GM13977 (cell line): ENCODE measurements around the gene FRMD4A.

Experiments
- DNase-seq: peaks from one replicate; pipeline ENCODE4 v3.0.0; 2012; ENCODE audit warnings: low spot score
- in situ Hi-C: fragments of 300-500 bp; cut with MboI; formaldehyde crosslinking; loops from one replicate; pipeline ENCODE4 v1.12.0; 2022; ENCODE audit warnings: low sequenced_read_pairs, low pct_unique_long_range_greater_than_20kb, mixed read lengths, inconsistent platforms; ENCODE audit not compliant: unreplicated experiment
- TF ChIP-seq, protein P1 (sequence below): IDR thresholded peaks from 2 replicates; pipeline ENCODE4 v1.5.1; 2012; ENCODE audit warnings: mild to moderate bottlenecking, control low read depth; ENCODE audit not compliant: insufficient read depth; ENCODE audit errors: extremely low read depth, missing control alignments

FRMD4A gene

DNA sequence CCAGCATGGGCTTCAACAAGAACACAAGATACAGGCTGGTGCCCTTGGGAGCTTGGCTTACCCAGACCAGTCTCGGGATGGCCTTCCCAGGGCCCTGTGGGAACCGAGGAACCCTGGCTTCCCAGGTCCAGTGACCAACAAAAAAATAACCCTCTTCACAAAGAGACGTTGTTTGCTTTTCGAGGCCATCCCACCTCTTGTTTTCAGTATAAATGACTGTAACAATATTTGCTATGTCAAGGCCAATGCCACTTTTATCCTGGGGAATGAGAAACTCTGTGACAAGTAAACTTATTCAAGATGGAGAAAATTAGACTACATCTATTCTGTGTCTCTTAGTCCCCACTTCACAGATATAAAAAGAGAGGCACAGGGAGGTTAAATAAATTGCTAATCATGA, 605.1 kb downstream of the FRMD4A start:
- DNase-seq = no peak
- TF ChIP-seq, protein P1, sequence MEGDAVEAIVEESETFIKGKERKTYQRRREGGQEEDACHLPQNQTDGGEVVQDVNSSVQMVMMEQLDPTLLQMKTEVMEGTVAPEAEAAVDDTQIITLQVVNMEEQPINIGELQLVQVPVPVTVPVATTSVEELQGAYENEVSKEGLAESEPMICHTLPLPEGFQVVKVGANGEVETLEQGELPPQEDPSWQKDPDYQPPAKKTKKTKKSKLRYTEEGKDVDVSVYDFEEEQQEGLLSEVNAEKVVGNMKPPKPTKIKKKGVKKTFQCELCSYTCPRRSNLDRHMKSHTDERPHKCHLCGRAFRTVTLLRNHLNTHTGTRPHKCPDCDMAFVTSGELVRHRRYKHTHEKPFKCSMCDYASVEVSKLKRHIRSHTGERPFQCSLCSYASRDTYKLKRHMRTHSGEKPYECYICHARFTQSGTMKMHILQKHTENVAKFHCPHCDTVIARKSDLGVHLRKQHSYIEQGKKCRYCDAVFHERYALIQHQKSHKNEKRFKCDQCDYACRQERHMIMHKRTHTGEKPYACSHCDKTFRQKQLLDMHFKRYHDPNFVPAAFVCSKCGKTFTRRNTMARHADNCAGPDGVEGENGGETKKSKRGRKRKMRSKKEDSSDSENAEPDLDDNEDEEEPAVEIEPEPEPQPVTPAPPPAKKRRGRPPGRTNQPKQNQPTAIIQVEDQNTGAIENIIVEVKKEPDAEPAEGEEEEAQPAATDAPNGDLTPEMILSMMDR = no peak
- in situ Hi-C loops = no loop called here

DNA sequence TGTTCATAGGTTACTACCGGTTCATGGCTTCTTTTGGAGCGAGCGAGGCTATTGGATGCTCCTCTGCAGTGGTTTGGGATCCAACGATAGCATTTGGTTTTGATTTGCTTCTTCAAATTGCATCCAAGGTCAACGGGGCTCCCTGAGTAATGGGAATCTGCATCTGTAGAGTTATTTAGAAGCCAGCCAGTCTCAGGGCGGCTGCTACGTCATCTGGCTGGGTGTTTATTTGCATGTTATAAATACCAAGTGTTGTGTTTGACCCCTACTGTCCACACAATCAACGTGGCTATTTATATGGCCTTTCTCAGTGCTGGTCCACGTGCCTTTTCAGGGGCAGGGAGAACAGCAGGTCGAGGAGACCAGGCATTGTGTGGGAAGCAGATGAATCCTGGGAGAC, 606.2 kb downstream of the FRMD4A start:
- in situ Hi-C loops = no loop called here
- TF ChIP-seq, protein P1 = no peak

DNA sequence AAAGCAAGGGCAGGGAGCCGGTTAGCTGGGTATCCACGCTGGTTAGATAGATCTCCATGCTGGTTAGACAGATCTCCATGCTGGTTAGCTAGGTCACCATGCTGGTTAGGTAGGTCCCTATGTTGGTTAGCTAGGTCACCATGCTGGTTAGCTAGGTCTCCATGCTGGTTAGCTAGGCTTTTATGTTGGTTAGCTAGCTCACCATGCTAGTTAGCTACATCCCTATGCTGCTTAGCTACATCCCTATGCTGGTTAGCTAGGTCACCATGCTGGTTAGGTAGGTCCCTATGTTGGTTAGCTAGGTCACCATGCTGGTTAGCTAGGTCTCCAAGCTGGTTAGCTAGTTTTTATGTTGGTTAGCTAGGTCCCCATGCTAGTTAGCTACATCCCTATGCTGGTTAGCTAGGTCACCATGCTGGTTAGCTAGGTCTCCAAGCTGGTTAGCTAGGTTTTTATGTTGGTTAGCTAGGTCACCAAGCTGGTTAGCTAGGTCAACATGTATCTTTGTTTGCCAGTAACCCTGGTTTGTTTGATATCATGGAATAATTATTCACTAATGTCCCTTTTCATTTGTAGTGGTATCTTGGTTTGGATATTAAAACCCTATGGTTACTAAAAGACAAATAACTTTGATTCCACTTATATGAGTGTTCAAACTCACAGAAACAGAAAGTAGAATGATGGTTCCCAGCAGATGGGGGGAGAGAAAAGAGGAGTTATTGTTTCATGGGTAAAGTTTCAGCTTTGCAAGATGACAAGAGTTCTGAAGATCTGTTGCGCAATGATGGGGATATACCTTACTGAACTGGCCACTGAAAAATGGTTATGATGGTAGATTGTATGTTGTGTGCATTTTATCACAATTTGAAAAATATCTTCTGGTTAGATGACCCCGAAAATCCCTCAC, 607.7 kb downstream of the FRMD4A start:
- peak; percentile 44 for DNase-seq
- TF ChIP-seq, protein P1 = no peak
- in situ Hi-C loops = no loop called here

More for the DNA sequence above, 606.2 kb downstream of the FRMD4A start:
- no peak for DNase-seq

DNA sequence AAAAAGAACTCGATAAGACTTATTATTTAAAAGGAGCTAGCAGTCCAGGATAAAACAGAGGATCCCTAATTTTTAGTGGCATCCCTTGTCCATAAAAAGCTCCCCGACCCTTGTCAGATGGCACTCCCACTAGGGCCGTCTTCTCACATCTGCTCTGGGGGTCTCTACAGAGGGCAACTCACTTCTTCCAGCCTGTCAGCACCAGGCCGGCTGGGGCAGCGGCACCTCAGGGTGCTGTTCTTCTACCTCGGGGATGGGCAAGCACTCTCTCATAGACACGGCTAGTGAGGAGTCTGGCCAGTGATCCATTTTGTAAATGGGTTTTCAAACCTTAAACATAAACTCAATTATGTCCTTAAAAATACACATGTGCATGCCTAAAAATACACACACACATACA, 609.2 kb downstream of the FRMD4A start:
- DNase-seq = no peak
- in situ Hi-C loops = no loop called here
- TF ChIP-seq, protein P1 = no peak

DNA sequence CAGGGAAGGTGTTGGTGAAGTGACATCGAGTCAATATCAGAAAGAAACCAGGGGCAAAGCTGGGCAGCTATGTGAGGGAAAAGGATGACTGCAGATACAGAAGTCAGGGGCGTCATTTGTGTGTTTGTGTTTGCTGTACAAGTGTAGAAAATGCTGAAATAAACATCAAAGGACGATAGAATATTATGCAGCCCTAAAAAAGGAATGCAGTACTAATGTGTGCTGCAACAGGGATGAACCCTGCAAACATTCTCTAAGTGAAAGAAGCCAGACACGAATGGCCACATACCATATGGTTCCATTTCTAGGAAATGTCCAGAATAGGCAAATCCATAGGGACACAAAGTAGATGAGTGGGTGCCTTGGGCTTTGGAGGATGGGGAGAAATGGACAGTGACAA, 610.0 kb downstream of the FRMD4A start:
- TF ChIP-seq, protein P1 = no peak
- in situ Hi-C loops = no loop called here

DNA sequence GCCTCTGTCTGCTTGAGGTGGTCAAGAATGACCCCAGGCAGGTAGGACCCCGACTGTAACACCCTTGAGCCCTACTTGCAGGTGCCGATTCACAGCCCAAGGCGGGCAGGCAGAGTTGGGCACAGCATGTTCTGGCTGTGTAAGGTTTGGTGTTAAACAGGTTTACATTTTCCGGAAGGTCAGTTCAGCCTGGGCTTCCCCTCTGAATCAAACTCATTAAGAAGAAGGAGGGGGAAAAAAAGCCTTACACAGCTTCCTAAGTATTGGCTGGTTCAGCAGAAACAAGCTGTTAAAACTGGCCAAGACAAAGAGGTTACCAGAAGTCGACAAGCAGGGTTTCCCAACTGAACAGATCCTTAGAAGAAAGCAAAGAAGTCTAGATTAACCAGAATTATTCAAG, 611.3 kb downstream of the FRMD4A start:
- TF ChIP-seq, protein P1 = no peak
- DNase-seq = no peak
- in situ Hi-C loops = loop anchor here (10.0 kb wide), 1 partner anchor 55 kb away; no protein-coding TSS in a partner anchor

More for the DNA sequence above, 610.0 kb downstream of the FRMD4A start:
- no peak for DNase-seq
